ENCODE results near the gene MOB4. TPM values are rescaled to one million over a fixed set of nuclear protein-coding genes. Genes with fewer than 3 reads are reported as not detected.

The MOB4 gene
- total RNA-seq, 1 donor from 2014 or later = 21.3 TPM

DNA sequence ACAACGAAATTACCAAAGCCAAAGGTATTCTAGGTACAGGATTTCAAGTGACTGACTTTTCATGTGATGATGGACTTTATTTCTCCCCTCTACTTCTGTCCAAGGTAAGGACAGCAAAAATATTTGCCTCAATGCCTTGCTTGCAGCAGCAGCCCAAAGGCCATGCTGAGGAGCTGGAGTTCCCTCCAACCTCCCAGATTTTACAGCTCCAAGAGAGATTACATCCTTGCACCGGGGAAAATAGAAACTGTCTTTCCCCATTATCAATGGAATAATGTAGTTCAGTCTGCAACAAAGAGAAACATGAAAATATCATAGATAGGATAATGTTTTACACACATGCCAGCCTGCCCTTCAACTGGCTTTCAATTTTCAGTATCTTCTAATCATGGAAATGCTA, 29.7 kb upstream of the MOB4 start:
- no peak overlapping the region for H3K27ac ChIP-seq
- no peaks in the 10 kb centered on the region for H3K27me3 ChIP-seq (ENCODE audit: low read depth)
- TF ChIP-seq, protein P1, sequence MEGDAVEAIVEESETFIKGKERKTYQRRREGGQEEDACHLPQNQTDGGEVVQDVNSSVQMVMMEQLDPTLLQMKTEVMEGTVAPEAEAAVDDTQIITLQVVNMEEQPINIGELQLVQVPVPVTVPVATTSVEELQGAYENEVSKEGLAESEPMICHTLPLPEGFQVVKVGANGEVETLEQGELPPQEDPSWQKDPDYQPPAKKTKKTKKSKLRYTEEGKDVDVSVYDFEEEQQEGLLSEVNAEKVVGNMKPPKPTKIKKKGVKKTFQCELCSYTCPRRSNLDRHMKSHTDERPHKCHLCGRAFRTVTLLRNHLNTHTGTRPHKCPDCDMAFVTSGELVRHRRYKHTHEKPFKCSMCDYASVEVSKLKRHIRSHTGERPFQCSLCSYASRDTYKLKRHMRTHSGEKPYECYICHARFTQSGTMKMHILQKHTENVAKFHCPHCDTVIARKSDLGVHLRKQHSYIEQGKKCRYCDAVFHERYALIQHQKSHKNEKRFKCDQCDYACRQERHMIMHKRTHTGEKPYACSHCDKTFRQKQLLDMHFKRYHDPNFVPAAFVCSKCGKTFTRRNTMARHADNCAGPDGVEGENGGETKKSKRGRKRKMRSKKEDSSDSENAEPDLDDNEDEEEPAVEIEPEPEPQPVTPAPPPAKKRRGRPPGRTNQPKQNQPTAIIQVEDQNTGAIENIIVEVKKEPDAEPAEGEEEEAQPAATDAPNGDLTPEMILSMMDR (IDR thresholded peaks at IDR 0.05) = no peak
- peaks cover 11% of the 10 kb centered on the region for H3K9me3 ChIP-seq
- H3K4me3 ChIP-seq = no peak overlapping the region
- intact Hi-C loops (cut with DNase I) = no loop called here
- DNase-seq = no peak
- peaks cover 67% of the 10 kb centered on the region for H3K36me3 ChIP-seq
- no peaks in the 10 kb centered on the region for H3K4me1 ChIP-seq
- no peak for ATAC-seq

- DNase-seq (no peak), ATAC-seq (no peak)
- H3K4me1 ChIP-seq = no peaks in the 10 kb centered on the region
- TF ChIP-seq, protein P1 (IDR thresholded peaks at IDR 0.05) = no peak
- no peak overlapping the region for H3K27ac ChIP-seq
- H3K4me3 ChIP-seq = no peak overlapping the region
- intact Hi-C loops (cut with DNase I) = no loop called here
- peaks cover 11% of the 10 kb centered on the region for H3K9me3 ChIP-seq
- H3K27me3 ChIP-seq (ENCODE audit: low read depth) = no peaks in the 10 kb centered on the region
- peaks cover 79% of the 10 kb centered on the region for H3K36me3 ChIP-seq
Observed at GRCh38 chr2:197487385-197487784, 28.5 kb upstream of the MOB4 start.

GRCh38 chr2:197495433-197496134, 20.3 kb upstream of the MOB4 start:
- no peaks in the 10 kb centered on the region for H3K27me3 ChIP-seq (ENCODE audit: low read depth)
- intact Hi-C loops (cut with DNase I) = no loop called here
- no peaks in the 10 kb centered on the region for H3K9me3 ChIP-seq
- no peak overlapping the region for H3K27ac ChIP-seq
- TF ChIP-seq, protein P1 (IDR thresholded peaks at IDR 0.05) = no peak
- peaks cover 31% of the 10 kb centered on the region for H3K4me1 ChIP-seq
- ATAC-seq = no peak
- peaks cover 74% of the 10 kb centered on the region for H3K36me3 ChIP-seq
- no peak overlapping the region for H3K4me3 ChIP-seq
- no peak for DNase-seq

GRCh38 chr2:197496695-197497094, 19.2 kb upstream of the MOB4 start:
- ATAC-seq = no peak
- Histone ChIP-seq H3K27ac (no peak overlapping the region), H3K4me3 (no peak overlapping the region), H3K9me3 (no peaks in the 10 kb centered on the region), H3K4me1 (peaks cover 40% of the 10 kb centered on the region), H3K36me3 (peaks cover 62% of the 10 kb centered on the region), H3K27me3 (ENCODE audit: low read depth) (no peaks in the 10 kb centered on the region)
- DNase-seq = no peak
- TF ChIP-seq, protein P1 (IDR thresholded peaks at IDR 0.05) = no peak
- intact Hi-C loops (cut with DNase I) = no loop called here

GRCh38 chr2:197497326-197497725, 18.5 kb upstream of the MOB4 start:
- Histone ChIP-seq H3K27ac (no peak overlapping the region), H3K27me3 (ENCODE audit: low read depth) (no peaks in the 10 kb centered on the region), H3K4me3 (no peak overlapping the region), H3K36me3 (peaks cover 60% of the 10 kb centered on the region), H3K4me1 (peaks cover 46% of the 10 kb centered on the region), H3K9me3 (no peaks in the 10 kb centered on the region)
- ATAC-seq (no peak), DNase-seq (no peak)
- intact Hi-C loops (cut with DNase I) = no loop called here
- TF ChIP-seq, protein P1 (IDR thresholded peaks at IDR 0.05) = no peak

Data from lower lobe of right lung (tissue), 2 donors.